GM19455 (cell line): Measurements from ENCODE around the gene OAS3.
"Not testable (repeated sequence)": the region's sequence is repeated elsewhere in the genome, so short reads cannot be mapped to it uniquely, and the experiment has no call there.

Source experiments
- ATAC-seq: cut with Tn5 transposase; IDR thresholded peaks from one replicate; pipeline ENCODE4 v1.9.1; 2021; ENCODE audit not compliant: unreplicated experiment

The OAS3 gene

DNA sequence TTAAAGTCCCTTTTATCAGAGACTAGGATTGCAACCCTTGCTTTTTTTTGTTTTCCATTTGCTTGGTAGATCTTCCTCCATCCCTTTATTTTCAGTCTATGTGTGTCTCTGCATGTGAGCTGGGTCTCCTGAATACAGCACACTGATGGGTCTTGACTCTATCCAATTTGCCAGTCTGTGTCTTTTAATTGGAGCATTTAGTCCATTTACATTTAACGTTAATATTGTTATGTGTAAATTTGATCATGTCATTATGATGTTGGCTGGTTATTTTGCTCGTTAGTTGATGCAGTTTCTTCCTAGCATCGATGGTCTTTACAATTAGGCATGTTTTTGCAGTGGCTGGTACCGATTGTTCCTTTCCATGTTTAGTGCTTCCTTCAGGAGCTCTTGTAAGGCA lies 18.9 kb downstream of the OAS3 start:
- not testable (repeated sequence) for ATAC-seq

DNA sequence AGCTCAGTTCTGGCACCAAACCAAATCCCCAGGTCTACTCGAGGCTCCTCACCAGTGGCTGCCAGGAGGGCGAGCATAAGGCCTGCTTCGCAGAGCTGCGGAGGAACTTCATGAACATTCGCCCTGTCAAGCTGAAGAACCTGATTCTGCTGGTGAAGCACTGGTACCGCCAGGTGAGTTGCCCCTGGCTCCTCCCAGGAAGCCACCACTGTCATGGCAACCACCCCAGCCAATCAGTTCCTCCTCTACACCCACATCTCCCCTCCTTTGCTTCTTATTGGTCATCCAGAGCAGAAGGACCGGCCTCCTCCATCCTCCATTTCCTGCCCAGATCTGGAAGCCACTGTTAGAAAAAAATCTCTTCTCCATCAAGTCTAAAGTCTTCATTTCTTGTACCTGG lies 22.8 kb downstream of the OAS3 start:
- ATAC-seq = no peak

GRCh38 chr12:112961536-112961935 lies 23.3 kb downstream of the OAS3 start:
- no peak for ATAC-seq

DNA sequence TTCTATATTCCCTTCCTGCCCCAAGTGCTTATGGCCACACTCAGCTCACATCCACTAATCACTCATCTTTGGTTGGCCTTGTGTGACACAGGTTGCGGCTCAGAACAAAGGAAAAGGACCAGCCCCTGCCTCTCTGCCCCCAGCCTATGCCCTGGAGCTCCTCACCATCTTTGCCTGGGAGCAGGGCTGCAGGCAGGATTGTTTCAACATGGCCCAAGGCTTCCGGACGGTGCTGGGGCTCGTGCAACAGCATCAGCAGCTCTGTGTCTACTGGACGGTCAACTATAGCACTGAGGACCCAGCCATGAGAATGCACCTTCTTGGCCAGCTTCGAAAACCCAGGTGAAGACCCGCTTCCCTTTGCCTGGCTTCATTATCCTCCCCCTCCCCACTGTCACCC lies 24.3 kb downstream of the OAS3 start:
- no peak for ATAC-seq

- no peak for ATAC-seq
Observed at GRCh38 chr12:112963227-112963861, 25.1 kb downstream of the OAS3 start.

DNA sequence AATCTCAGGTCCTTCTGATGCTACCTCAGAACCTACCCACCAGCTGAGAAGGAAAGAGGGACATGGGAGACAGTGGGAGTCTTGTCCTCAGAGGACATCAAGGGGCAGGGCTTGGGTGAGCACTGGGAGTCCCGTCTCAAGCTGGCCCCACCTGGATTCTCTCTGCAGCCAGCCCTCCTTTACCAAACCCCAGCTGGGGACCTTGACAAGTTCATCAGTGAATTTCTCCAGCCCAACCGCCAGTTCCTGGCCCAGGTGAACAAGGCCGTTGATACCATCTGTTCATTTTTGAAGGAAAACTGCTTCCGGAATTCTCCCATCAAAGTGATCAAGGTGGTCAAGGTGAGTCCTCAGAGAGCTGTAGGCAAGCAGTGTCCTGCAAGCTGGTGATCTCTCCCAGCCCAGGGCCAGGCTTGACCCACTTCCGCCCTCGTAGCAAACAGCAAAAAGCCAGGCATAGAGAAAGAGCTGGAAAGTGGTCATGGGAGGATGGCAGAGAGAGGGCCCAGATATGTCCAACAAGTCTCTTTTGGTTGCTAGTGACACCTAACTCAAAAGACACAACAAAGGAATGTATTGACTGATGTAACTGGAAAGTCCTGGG lies 25.9 kb downstream of the OAS3 start:
- ATAC-seq = no peak

- no peak for ATAC-seq
Observed at GRCh38 chr12:112964915-112965314, 26.6 kb downstream of the OAS3 start.

DNA sequence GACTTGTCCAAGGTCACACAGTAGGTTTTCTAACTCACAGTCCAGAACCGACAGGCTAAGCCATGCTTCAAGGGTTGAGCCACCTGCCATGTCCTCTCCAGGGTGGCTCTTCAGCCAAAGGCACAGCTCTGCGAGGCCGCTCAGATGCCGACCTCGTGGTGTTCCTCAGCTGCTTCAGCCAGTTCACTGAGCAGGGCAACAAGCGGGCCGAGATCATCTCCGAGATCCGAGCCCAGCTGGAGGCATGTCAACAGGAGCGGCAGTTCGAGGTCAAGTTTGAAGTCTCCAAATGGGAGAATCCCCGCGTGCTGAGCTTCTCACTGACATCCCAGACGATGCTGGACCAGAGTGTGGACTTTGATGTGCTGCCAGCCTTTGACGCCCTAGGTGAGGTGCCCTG lies 27.4 kb downstream of the OAS3 start:
- ATAC-seq = no peak

DNA sequence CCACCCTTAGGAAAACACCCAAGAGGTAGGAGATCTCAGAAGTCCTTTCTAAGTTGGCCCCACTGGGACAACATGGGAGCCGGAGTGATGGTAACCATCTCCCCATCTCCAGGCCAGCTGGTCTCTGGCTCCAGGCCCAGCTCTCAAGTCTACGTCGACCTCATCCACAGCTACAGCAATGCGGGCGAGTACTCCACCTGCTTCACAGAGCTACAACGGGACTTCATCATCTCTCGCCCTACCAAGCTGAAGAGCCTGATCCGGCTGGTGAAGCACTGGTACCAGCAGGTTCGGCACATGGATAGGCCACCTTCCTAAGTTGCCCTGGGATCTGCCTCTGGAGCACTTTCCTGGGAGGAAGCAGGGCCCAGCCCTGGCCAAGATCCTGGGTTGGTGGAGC lies 29.0 kb downstream of the OAS3 start:
- ATAC-seq = no peak

DNA sequence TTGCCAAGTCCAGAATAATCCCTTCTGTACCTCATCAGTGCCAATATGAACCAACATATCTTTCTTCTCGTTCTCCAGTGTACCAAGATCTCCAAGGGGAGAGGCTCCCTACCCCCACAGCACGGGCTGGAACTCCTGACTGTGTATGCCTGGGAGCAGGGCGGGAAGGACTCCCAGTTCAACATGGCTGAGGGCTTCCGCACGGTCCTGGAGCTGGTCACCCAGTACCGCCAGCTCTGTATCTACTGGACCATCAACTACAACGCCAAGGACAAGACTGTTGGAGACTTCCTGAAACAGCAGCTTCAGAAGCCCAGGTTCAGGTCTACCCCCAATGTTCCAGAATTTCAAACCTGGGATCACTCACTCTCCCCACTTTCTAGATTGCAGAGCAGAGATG lies 29.6 kb downstream of the OAS3 start:
- no peak for ATAC-seq

GRCh38 chr12:112969547-112970306 lies 31.5 kb downstream of the OAS3 start:
- no peak for ATAC-seq

GRCh38 chr12:112970391-112970790 lies 32.1 kb downstream of the OAS3 start:
- no peak for ATAC-seq

DNA sequence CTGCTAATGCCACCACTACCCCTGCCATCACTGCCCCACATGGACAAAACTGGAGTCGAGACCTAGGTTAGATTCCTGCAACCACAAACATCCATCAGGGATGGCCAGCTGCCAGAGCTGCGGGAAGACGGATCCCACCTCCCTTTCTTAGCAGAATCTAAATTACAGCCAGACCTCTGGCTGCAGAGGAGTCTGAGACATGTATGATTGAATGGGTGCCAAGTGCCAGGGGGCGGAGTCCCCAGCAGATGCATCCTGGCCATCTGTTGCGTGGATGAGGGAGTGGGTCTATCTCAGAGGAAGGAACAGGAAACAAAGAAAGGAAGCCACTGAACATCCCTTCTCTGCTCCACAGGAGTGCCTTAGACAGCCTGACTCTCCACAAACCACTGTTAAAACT lies 33.0 kb downstream of the OAS3 start:
- ATAC-seq = no peak

GRCh38 chr12:112973011-112973735 lies 34.9 kb downstream of the OAS3 start:
- no peak for ATAC-seq

GRCh38 chr12:112973818-112974231 lies 35.6 kb downstream of the OAS3 start:
- ATAC-seq = no peak

- no peak for ATAC-seq
Observed at GRCh38 chr12:112974904-112975303, 36.6 kb downstream of the OAS3 start.

DNA sequence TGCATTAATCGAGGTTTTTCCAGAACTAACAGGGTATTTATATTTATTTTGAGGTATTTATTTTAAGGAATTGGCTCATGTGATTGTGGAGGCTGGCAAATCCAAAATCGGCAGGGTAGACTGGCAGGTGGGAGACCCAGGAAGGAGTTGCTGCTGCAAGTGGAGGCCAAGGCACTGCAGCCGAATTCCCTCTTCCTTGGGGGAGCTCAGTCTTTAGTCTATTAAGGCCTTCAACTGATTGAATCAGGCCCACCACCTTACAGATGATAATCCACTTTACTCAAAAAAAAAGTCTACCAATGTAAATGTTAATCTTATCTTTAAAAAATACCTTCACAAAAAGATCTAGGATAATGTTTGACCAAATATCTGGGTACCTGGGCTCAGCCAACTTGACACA lies 38.9 kb downstream of the OAS3 start:
- no peak for ATAC-seq

DNA sequence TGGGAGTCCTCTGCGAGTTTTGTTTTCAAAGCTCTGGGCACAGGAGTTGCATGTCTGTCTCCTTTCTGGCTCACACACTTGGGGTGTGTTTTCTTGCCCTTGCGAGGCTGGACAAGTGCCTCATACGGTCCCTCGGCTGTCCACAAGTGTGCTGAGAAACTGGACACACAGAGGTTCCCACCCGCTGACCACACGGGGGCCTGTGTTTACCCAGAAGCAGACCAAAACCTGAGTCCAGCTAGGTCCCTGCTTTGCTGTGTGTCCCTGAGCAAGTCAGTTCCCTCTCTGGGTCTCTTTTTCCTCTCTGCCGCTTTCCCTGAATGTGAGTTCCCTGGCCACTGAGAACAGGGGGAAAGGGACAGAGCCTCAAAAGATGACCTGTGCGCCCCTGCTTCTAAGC lies 39.4 kb downstream of the OAS3 start:
- no peak for ATAC-seq

GRCh38 chr12:112978163-112979040 lies 40.1 kb downstream of the OAS3 start, which contains the start of gene OAS2:
Gene OAS2 (plus strand): TSS chr12:112978519. CDS start chr12:112978609, 90 bp downstream.
- peak; percentile 92 for ATAC-seq

DNA sequence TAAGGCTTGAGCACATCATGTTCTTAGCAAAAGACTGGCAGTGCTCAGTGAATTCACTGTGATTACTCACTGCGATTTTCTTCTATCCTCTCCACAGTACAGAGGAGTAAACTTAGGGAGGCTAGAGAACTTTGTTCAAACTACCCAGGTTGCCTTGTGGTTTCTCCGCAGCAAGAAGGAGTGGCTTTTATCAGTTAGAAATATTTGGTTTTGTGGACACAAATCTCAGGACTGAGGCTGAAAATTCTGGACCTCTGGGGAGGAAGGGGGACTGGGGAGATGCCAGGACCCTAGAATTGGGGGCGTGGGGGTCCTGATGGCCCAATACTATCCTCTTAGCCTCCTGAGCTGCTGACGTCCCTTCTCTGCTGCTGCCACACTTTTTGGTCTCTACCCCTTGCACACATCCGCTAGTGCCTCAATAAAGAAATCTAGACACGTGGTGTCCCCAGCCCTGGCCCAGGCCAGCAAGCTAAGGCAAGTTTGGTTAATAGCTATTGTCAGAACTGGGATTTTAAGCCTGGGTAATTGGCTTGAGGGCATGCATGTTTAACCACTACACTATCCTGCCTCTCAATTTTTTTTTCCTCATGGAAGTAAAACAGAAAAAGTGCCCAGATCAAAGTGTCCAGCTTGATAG lies 40.9 kb downstream of the OAS3 start:
- ATAC-seq = no peak
